Bronchial epithelial cell (primary cell): Measurements from ENCODE around the gene OR13C5. TPM values are rescaled to one million over a fixed set of nuclear protein-coding genes. Genes with fewer than 3 reads are reported as not detected.

Source experiments
- DNase-seq: peaks from one replicate; pipeline ENCODE4 v3.0.0-alpha.2; 2010; ENCODE audit warnings: low read depth
- FAIRE-seq: peaks from 2 replicates; lab custom pipeline; 2011; peaks lifted over from hg19 to GRCh38; lab: Jason Lieb, UNC
- H3K27me3 ChIP-seq: 2 replicates; pipeline ENCODE4 v1.5.1; 2011; ENCODE audit warnings: low read length; ENCODE audit not compliant: control insufficient read depth, insufficient read depth
- H3K36me3 ChIP-seq: 2 replicates; pipeline ENCODE4 v1.5.1; 2011; ENCODE audit warnings: low read length; ENCODE audit not compliant: control insufficient read depth, insufficient read depth
- H3K4me3 ChIP-seq: 2 replicates; pipeline ENCODE4 v1.5.1; 2011; ENCODE audit warnings: mild to moderate bottlenecking, low read depth, low read length, control low read depth
- CTCF ChIP-seq: IDR thresholded peaks from 2 replicates; pipeline ENCODE4 v1.5.1; 2011; ENCODE audit warnings: mild to moderate bottlenecking, moderate library complexity, low read length, control low read depth, inconsistent platforms; ENCODE audit not compliant: insufficient read depth, severe bottlenecking
- total RNA-seq: library from RNA; depleted of rRNA; stranded (reverse); fragments of >200 nt; gene quantifications from 2 replicates; pipeline ENCODE4 v1.2.1, GENCODE V29; 2014

The OR13C5 gene
- total RNA-seq, 1 donor from 2014 or later: not detected

GRCh38 chr9:104586496-104587180 is 12.6 kb downstream of the OR13C5 start:
- no peak for TF ChIP-seq CTCF
- H3K4me3 ChIP-seq: no peak overlapping the region
- DNase-seq (no peak), FAIRE-seq (no peak)
- H3K36me3 ChIP-seq: no peaks in the 10 kb centered on the region
- no peaks in the 10 kb centered on the region for H3K27me3 ChIP-seq

GRCh38 chr9:104580562-104580961 is 18.7 kb downstream of the OR13C5 start:
- FAIRE-seq (no peak), DNase-seq (no peak)
- Histone ChIP-seq H3K27me3 (no peaks in the 10 kb centered on the region), H3K36me3 (no peaks in the 10 kb centered on the region), H3K4me3 (no peak overlapping the region)
- TF ChIP-seq CTCF: no peak

- Histone ChIP-seq H3K27me3 (no peaks in the 10 kb centered on the region), H3K36me3 (no peaks in the 10 kb centered on the region), H3K4me3 (no peak overlapping the region)
- no peak for TF ChIP-seq CTCF
- DNase-seq (no peak), FAIRE-seq (no peak)
Measured at GRCh38 chr9:104577263-104577662, 21.9 kb downstream of the OR13C5 start.

- Histone ChIP-seq H3K4me3 (no peak overlapping the region), H3K27me3 (no peaks in the 10 kb centered on the region), H3K36me3 (no peaks in the 10 kb centered on the region)
- no peak for TF ChIP-seq CTCF
- FAIRE-seq (no peak), DNase-seq (peak; percentile 3)
Measured at GRCh38 chr9:104575456-104575855, 23.8 kb downstream of the OR13C5 start.

- DNase-seq: no peak
- no peak for FAIRE-seq
- no peaks in the 10 kb centered on the region for H3K36me3 ChIP-seq
- no peak for TF ChIP-seq CTCF
- no peak overlapping the region for H3K4me3 ChIP-seq
- H3K27me3 ChIP-seq: no peaks in the 10 kb centered on the region
Measured at GRCh38 chr9:104572612-104573011, 26.6 kb downstream of the OR13C5 start.

GRCh38 chr9:104568868-104569267 is 30.3 kb downstream of the OR13C5 start, which contains the start of gene OR13C8:
TSS of gene OR13C8 (plus strand) at chr9:104569168. CDS start at chr9:104569168, 0 bp downstream.
- FAIRE-seq (no peak), DNase-seq (no peak)
- no peak for TF ChIP-seq CTCF
- Histone ChIP-seq H3K36me3 (no peaks in the 10 kb centered on the region), H3K4me3 (no peak within 1 kb of the TSS), H3K27me3 (no peaks in the 10 kb centered on the region)
